ENCODE measurements around the gene SLC43A2. TPM values are rescaled to one million over a fixed set of nuclear protein-coding genes. Genes with fewer than 3 reads are reported as not detected.

SLC43A2 gene
- total and polyA plus RNA-seq, 10 of the 15 experiments (the other 5 are each of a cell fraction or from before 2014, with no cell fraction given), result 0.03 to 14.0 (median 5.3) TPM

DNA sequence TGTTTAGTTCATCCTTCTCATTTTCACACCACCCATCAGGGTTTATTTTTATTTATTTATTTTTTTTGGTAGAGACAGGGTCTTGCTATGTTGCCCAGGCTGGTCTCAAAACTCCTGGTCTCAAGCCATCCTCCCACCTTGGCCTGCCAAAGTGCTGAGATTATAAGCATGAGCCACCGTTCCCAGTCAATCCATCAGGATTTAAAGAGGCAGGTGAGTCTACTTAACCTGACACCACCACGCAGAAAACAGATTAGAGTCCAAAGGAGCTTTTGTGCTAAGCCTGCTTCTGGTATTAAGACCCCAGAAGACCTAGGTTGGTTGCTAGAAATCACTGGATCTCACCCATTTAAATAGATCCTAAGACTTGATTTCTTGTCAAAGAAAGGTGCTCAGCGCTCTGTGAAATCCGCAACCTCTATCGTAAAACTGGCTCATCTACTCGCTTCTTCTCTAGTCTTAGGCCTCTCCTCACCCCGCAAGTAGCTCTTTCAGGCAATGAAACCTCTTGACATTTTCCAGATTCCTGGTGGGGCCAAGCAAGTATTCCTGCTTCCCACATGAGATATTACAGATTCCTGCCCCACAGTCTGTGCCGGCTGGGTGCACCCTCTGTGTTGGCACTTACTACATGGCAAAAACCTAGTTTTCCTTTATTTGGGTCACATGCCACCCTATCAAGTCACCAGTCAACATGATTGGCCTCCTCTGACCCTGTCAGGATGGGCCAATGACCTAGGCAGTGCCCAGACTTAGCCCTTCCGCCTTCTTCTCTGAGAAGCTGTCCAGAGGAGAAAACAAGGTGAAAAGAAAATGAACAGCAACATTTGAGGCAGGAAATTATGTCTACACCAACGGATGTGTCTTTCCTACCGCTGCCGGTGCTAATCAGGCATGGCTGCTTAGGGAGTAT is 75.0 kb downstream of the SLC43A2 start:
- TF ChIP-seq TAF1 (IDR thresholded peaks at IDR 0.05; ENCODE audit: borderline replicate concordance, low read depth, low read length), result no peak
- no peak for TF ChIP-seq MEF2A (IDR thresholded peaks at IDR 0.05; ENCODE audit: insufficient read depth, low read depth, low read length)
- TF ChIP-seq ZNF207 (IDR thresholded peaks at IDR 0.05; ENCODE audit: borderline replicate concordance), result no peak
- TF ChIP-seq NFIC (IDR thresholded peaks at IDR 0.05; ENCODE audit: low read depth, low read length), result no peak
- no peak for TF ChIP-seq EED (IDR thresholded peaks at IDR 0.05; ENCODE audit: low read depth)
- TF ChIP-seq SIX5 (IDR thresholded peaks at IDR 0.05; ENCODE audit: low read depth, low read length, severe bottlenecking), result no peak
- TF ChIP-seq STAT3 (IDR thresholded peaks at IDR 0.05; ENCODE audit: low read depth, low read length), result no peak
- TF ChIP-seq CBX5 (IDR thresholded peaks at IDR 0.05; ENCODE audit: low read depth), result no peak
- no peak for TF ChIP-seq CHD1 (IDR thresholded peaks at IDR 0.05; ENCODE audit: low read depth, low read length)
- DNase-seq (ENCODE audit: low read depth, low spot score) (no peak), ATAC-seq (no peak), FAIRE-seq (no peak)
- ChIA-PET POLR2A (interaction anchor here (0.5 to 1.3 kb wide), 9 partner anchors 21 to 336 kb away, joined by 3 to 7 read pairs (median 3); no protein-coding TSS in a partner anchor), CTCF (interaction anchor here (1.3 to 4.1 kb wide), 5 partner anchors 21 to 188 kb away, joined by 3 to 17 read pairs (median 12); no protein-coding TSS in a partner anchor), SMC1A (ENCODE audit: uncharacterized antibody, unreplicated experiment) (interaction anchor here (0.6 to 1.2 kb wide), 2 partner anchors 22 to 110 kb away, joined by 3 to 5 read pairs; no protein-coding TSS in a partner anchor), RAD21 (ENCODE audit: unreplicated experiment) (interaction anchor here (1.4 kb wide), 1 partner anchor 13 kb away, joined by 5 read pairs; no protein-coding TSS in a partner anchor)
- peaks cover 11 to 16% of the 10 kb centered on the region in 2 experiments for H3K36me3 ChIP-seq (ENCODE audit: control insufficient read depth in 2 of 2, insufficient read depth in 2 of 2, low read length in 1 of 2)
- 0 out of 2 replicates have a peak overlapping the region, but pooled peaks have one; percentile 30 for H3K4me2 ChIP-seq (ENCODE audit: control insufficient read depth, insufficient read depth)
- intact Hi-C loops (cut with micrococcal nuclease; ENCODE audit: unreplicated experiment) (no loop called here), in situ Hi-C loops (cut with MboI) (no loop called here)
- H3K9ac ChIP-seq (ENCODE audit: control insufficient read depth, insufficient read depth, low read length), result peak overlapping the region; percentile 29; the same call in 1 of the 2 replicates
- H2AFZ ChIP-seq (ENCODE audit: control insufficient read depth, low read depth, low read length), result no peak overlapping the region
- H3K27ac ChIP-seq (ENCODE audit: control insufficient read depth, insufficient read depth), result no peak overlapping the region; the same call in 1 of the 2 replicates
- H3K4me3 ChIP-seq, result no peak overlapping the region
- 87% methylated on average over 12 of the region's 12 CpGs for WGBS (ENCODE audit: insufficient coverage, insufficient replicate concordance, low lambda C conversion rate, missing lambda C conversion rate)
- no peaks in the 10 kb centered on the region for H3K9me3 ChIP-seq (replicated peaks; ENCODE audit: control insufficient read depth, insufficient read depth, low read length)
- no peaks in the 10 kb centered on the region for H3K27me3 ChIP-seq (replicated peaks in 1 of 2; ENCODE audit: control insufficient read depth in 2 of 2, insufficient read depth in 2 of 2, low read length in 1 of 2)
- H3K4me1 ChIP-seq (ENCODE audit: control insufficient read depth, insufficient read depth, low read length), result peaks cover 38% of the 10 kb centered on the region
- H3K79me2 ChIP-seq (ENCODE audit: control insufficient read depth, insufficient read depth, low read length), result peaks cover 23% of the 10 kb centered on the region
- no TSS peak for BruUV-seq (replicated peaks)
- no peaks in the 10 kb centered on the region; the same call in 1 of the 2 replicates for H4K20me1 ChIP-seq (ENCODE audit: control insufficient read depth, insufficient read depth)

Measured in GM12878 (cell line).